PFSK-1 (cell line): ENCODE results near the gene EEF1AKMT3.

Experiments used
- FOXP2 ChIP-seq: optimal IDR thresholded peaks from 2 replicates; pipeline ENCODE3; 2011; ENCODE audit warnings: borderline replicate concordance, control low read depth, inconsistent platforms; ENCODE audit not compliant: insufficient read depth; ENCODE audit errors: extremely low read length, extremely low read depth
- POLR2AphosphoS5 ChIP-seq: IDR thresholded peaks from 2 replicates; pipeline ENCODE4 v1.6.1; 2012; ENCODE audit warnings: low read depth, mild to moderate bottlenecking, control low read depth, low read length, moderate library complexity
- REST ChIP-seq, 2 experiments: IDR thresholded peaks; 2 replicates each; pipeline versions ENCODE4 v1.6.1 to v1.8.0; 2011 to 2012; ENCODE audit warnings: low read depth in 2 of 2, low read length in 2 of 2, control low read depth in 1 of 2, inconsistent platforms in 1 of 2, mild to moderate bottlenecking in 1 of 2, moderate library complexity in 1 of 2; ENCODE audit not compliant: insufficient read depth in 1 of 2
- SIN3A ChIP-seq: IDR thresholded peaks from 2 replicates; pipeline ENCODE4 v1.6.1; 2012; ENCODE audit warnings: mild to moderate bottlenecking, low read length, moderate library complexity, borderline replicate concordance; ENCODE audit not compliant: insufficient read depth
- TAF1 ChIP-seq: IDR thresholded peaks from 2 replicates; pipeline ENCODE4 v1.6.1; 2012; ENCODE audit warnings: low read length, control low read depth, borderline replicate concordance; ENCODE audit not compliant: insufficient read depth

The EEF1AKMT3 gene

GRCh38 chr12:57739387-57739786 is 33.0 kb upstream of the EEF1AKMT3 start:
- TF ChIP-seq REST (IDR thresholded peaks at IDR 0.05; ENCODE audit: insufficient read depth in 1 of 2, low read depth in 2 of 2, low read length in 2 of 2) (no peak), TAF1 (no peak), FOXP2 (no peak)

GRCh38 chr12:57739914-57740538 is 32.4 kb upstream of the EEF1AKMT3 start:
- no peak for TF ChIP-seq SIN3A
- TF ChIP-seq TAF1 = no peak
- no peak for TF ChIP-seq REST (IDR thresholded peaks at IDR 0.05; ENCODE audit: insufficient read depth in 1 of 2, low read depth in 2 of 2, low read length in 2 of 2)
- no peak for TF ChIP-seq FOXP2
- TF ChIP-seq POLR2AphosphoS5 = no peak

GRCh38 chr12:57740656-57741412 is 31.6 kb upstream of the EEF1AKMT3 start:
- TF ChIP-seq SIN3A (no peak), POLR2AphosphoS5 (no peak), TAF1 (no peak), FOXP2 (no peak), REST (IDR thresholded peaks at IDR 0.05; ENCODE audit: insufficient read depth in 1 of 2, low read depth in 2 of 2, low read length in 2 of 2) (no peak)

- TF ChIP-seq REST (IDR thresholded peaks at IDR 0.05; ENCODE audit: insufficient read depth in 1 of 2, low read depth in 2 of 2, low read length in 2 of 2) (no peak), TAF1 (no peak), FOXP2 (no peak), SIN3A (no peak), POLR2AphosphoS5 (no peak)
Observed at GRCh38 chr12:57741413-57741789, 31.0 kb upstream of the EEF1AKMT3 start.
